ENCODE results near the gene CPLANE2. TPM values are rescaled to one million over a fixed set of nuclear protein-coding genes. Genes with fewer than 3 reads are reported as not detected.

The CPLANE2 gene
- total RNA-seq, 5 donors from 2014 or later (not counting 1 experiment from before 2014, with no cell fraction given) = 6.6 to 13.2 (median 11.3) TPM

GRCh38 chr1:16267690-16268180 lies 30.8 kb upstream of the CPLANE2 start:
- Mint-ChIP-seq H3K4me1 (peaks cover 29 to 37% (median 33%) of the 10 kb centered on the region in 3 donors), H3K27me3 (no peaks in the 10 kb centered on the region), H3K9me3 (no peaks in the 10 kb centered on the region), H3K4me3 (no peak overlapping the region), H3K36me3 (peaks cover 5% of the 10 kb centered on the region), H3K27ac (peak overlapping the region in 1 of 2 donors; percentile 13)
- ChIA-PET CTCF (no interaction called here), POLR2A (no interaction called here)
- Histone ChIP-seq H3K4me1 (ENCODE audit: control insufficient read depth in 1 of 2, extremely low read depth in 1 of 2, insufficient read depth in 2 of 2, low read length in 2 of 2) (no peaks in the 10 kb centered on the region), H3K36me3 (ENCODE audit: control insufficient read depth in 2 of 2, extremely low read depth in 1 of 2, insufficient read depth in 1 of 2, low read length in 1 of 2) (peaks cover 0 to 1% of the 10 kb centered on the region in 2 donors), H3K4me3 (ENCODE audit: control insufficient read depth in 1 of 2, extremely low read depth in 1 of 2, low read length in 1 of 2) (no peak overlapping the region), H3K27me3 (replicated peaks in 1 of 2; ENCODE audit: control insufficient read depth in 2 of 2, extremely low read depth in 1 of 2, insufficient read depth in 2 of 2, low read length in 1 of 2) (no peaks in the 10 kb centered on the region), H3K9me3 (no peaks in the 10 kb centered on the region), H3K27ac (ENCODE audit: low read length) (no peak overlapping the region)
- ATAC-seq (replicated peaks in 1 of 4) = no peak
- no peak for DNase-seq

GRCh38 chr1:16266411-16267118 lies 29.6 kb upstream of the CPLANE2 start:
- no peaks in the 10 kb centered on the region for H3K9me3 Mint-ChIP-seq
- H3K27me3 ChIP-seq (replicated peaks in 1 of 2; ENCODE audit: control insufficient read depth in 2 of 2, extremely low read depth in 1 of 2, insufficient read depth in 2 of 2, low read length in 1 of 2) = no peaks in the 10 kb centered on the region
- H3K4me1 ChIP-seq (ENCODE audit: control insufficient read depth in 1 of 2, extremely low read depth in 1 of 2, insufficient read depth in 2 of 2, low read length in 2 of 2) = no peaks in the 10 kb centered on the region
- peaks cover 29 to 36% (median 31%) of the 10 kb centered on the region in 3 donors for H3K4me1 Mint-ChIP-seq
- no peak overlapping the region for H3K4me3 ChIP-seq (ENCODE audit: control insufficient read depth in 1 of 2, extremely low read depth in 1 of 2, low read length in 1 of 2)
- CTCF ChIA-PET = no interaction called here
- peak overlapping the region; percentile 14 to 59 for H3K27ac Mint-ChIP-seq
- no peaks in the 10 kb centered on the region for H3K27me3 Mint-ChIP-seq
- H3K36me3 ChIP-seq (ENCODE audit: control insufficient read depth in 2 of 2, extremely low read depth in 1 of 2, insufficient read depth in 1 of 2, low read length in 1 of 2) = no peaks in the 10 kb centered on the region
- no peak overlapping the region for H3K27ac ChIP-seq (ENCODE audit: low read length)
- ATAC-seq (replicated peaks in 1 of 4) = no peak
- H3K9me3 ChIP-seq = no peaks in the 10 kb centered on the region
- no peak overlapping the region for H3K4me3 Mint-ChIP-seq
- POLR2A ChIA-PET = no interaction called here
- peaks cover 5% of the 10 kb centered on the region for H3K36me3 Mint-ChIP-seq
- DNase-seq = no peak
- WGBS (ENCODE audit: insufficient coverage) = 83% methylated on average over 1 of the region's 4 CpGs

GRCh38 chr1:16262067-16262466 lies 25.1 kb upstream of the CPLANE2 start:
- Histone ChIP-seq H3K4me1 (ENCODE audit: control insufficient read depth in 1 of 2, extremely low read depth in 1 of 2, insufficient read depth in 2 of 2, low read length in 2 of 2) (no peaks in the 10 kb centered on the region), H3K4me3 (ENCODE audit: control insufficient read depth in 1 of 2, extremely low read depth in 1 of 2, low read length in 1 of 2) (no peak overlapping the region), H3K27ac (ENCODE audit: low read length) (no peak overlapping the region), H3K27me3 (replicated peaks in 1 of 2; ENCODE audit: control insufficient read depth in 2 of 2, extremely low read depth in 1 of 2, insufficient read depth in 2 of 2, low read length in 1 of 2) (no peaks in the 10 kb centered on the region), H3K9me3 (no peaks in the 10 kb centered on the region), H3K36me3 (ENCODE audit: control insufficient read depth in 2 of 2, extremely low read depth in 1 of 2, insufficient read depth in 1 of 2, low read length in 1 of 2) (peaks cover 0 to 3% of the 10 kb centered on the region in 2 donors)
- H3K9me3 Mint-ChIP-seq = no peaks in the 10 kb centered on the region
- no CpG with 5 or more reads among the region's 1 CpG for WGBS (ENCODE audit: insufficient coverage)
- no peak overlapping the region for H3K27ac Mint-ChIP-seq
- H3K4me3 Mint-ChIP-seq = no peak overlapping the region
- ATAC-seq (replicated peaks in 1 of 4) (no peak), DNase-seq (no peak)
- ChIA-PET CTCF (interaction anchor here (0.5 to 0.7 kb wide), 2 partner anchors 14 to 456 kb away, joined by 5 read pairs; no protein-coding TSS in a partner anchor), POLR2A (no interaction called here)
- H3K27me3 Mint-ChIP-seq = no peaks in the 10 kb centered on the region
- no peaks in the 10 kb centered on the region for H3K36me3 Mint-ChIP-seq
- H3K4me1 Mint-ChIP-seq = peaks cover 7 to 12% (median 11%) of the 10 kb centered on the region in 3 donors

- ChIA-PET CTCF (interaction anchor here in 1 of 2 donors (0.6 kb wide), 1 partner anchor 351 kb away, joined by 6 read pairs; no protein-coding TSS in a partner anchor), POLR2A (interaction anchor here in 1 of 2 donors (0.7 kb wide), 1 partner anchor 30 kb away, joined by 4 read pairs; no protein-coding TSS in a partner anchor)
- H3K4me3 Mint-ChIP-seq = no peak overlapping the region
- H3K4me1 Mint-ChIP-seq = peaks cover 0 to 4% (median 2%) of the 10 kb centered on the region in 3 donors
- no peaks in the 10 kb centered on the region for H3K4me1 ChIP-seq (ENCODE audit: control insufficient read depth in 1 of 2, extremely low read depth in 1 of 2, insufficient read depth in 2 of 2, low read length in 2 of 2)
- no CpG with 5 or more reads among the region's 1 CpG for WGBS (ENCODE audit: insufficient coverage)
- no peak for ATAC-seq (replicated peaks in 1 of 4)
- no peaks in the 10 kb centered on the region for H3K9me3 ChIP-seq
- no peak overlapping the region for H3K27ac ChIP-seq (ENCODE audit: low read length)
- no peaks in the 10 kb centered on the region for H3K27me3 Mint-ChIP-seq
- H3K36me3 ChIP-seq (ENCODE audit: control insufficient read depth in 2 of 2, extremely low read depth in 1 of 2, insufficient read depth in 1 of 2, low read length in 1 of 2) = peaks cover 0 to 14% of the 10 kb centered on the region in 2 donors
- no peaks in the 10 kb centered on the region for H3K27me3 ChIP-seq (replicated peaks in 1 of 2; ENCODE audit: control insufficient read depth in 2 of 2, extremely low read depth in 1 of 2, insufficient read depth in 2 of 2, low read length in 1 of 2)
- no peak for DNase-seq
- no peak overlapping the region for H3K4me3 ChIP-seq (ENCODE audit: control insufficient read depth in 1 of 2, extremely low read depth in 1 of 2, low read length in 1 of 2)
- H3K9me3 Mint-ChIP-seq = no peaks in the 10 kb centered on the region
- H3K27ac Mint-ChIP-seq = no peak overlapping the region
- peaks cover 7% of the 10 kb centered on the region for H3K36me3 Mint-ChIP-seq
Observed at GRCh38 chr1:16260814-16261213, 23.8 kb upstream of the CPLANE2 start.

GRCh38 chr1:16258591-16259135 lies 21.7 kb upstream of the CPLANE2 start:
- Histone ChIP-seq H3K27ac (ENCODE audit: low read length) (no peak overlapping the region), H3K9me3 (no peaks in the 10 kb centered on the region), H3K4me3 (ENCODE audit: control insufficient read depth in 1 of 2, extremely low read depth in 1 of 2, low read length in 1 of 2) (no peak overlapping the region), H3K27me3 (replicated peaks in 1 of 2; ENCODE audit: control insufficient read depth in 2 of 2, extremely low read depth in 1 of 2, insufficient read depth in 2 of 2, low read length in 1 of 2) (no peaks in the 10 kb centered on the region), H3K4me1 (ENCODE audit: control insufficient read depth in 1 of 2, extremely low read depth in 1 of 2, insufficient read depth in 2 of 2, low read length in 2 of 2) (no peaks in the 10 kb centered on the region), H3K36me3 (ENCODE audit: control insufficient read depth in 2 of 2, extremely low read depth in 1 of 2, insufficient read depth in 1 of 2, low read length in 1 of 2) (peaks cover 7 to 33% of the 10 kb centered on the region in 2 donors)
- DNase-seq = no peak
- H3K27me3 Mint-ChIP-seq = no peaks in the 10 kb centered on the region
- H3K4me3 Mint-ChIP-seq = no peak overlapping the region
- H3K36me3 Mint-ChIP-seq = peaks cover 22% of the 10 kb centered on the region
- peak overlapping the region in 1 of 2 donors; percentile 50 for H3K27ac Mint-ChIP-seq
- POLR2A ChIA-PET = interaction anchor here (0.6 to 0.7 kb wide), 2 partner anchors 16 to 184 kb away, joined by 3 read pairs; no protein-coding TSS in a partner anchor
- no peaks in the 10 kb centered on the region for H3K9me3 Mint-ChIP-seq
- H3K4me1 Mint-ChIP-seq = peaks cover 0 to 4% (median 0%) of the 10 kb centered on the region in 3 donors
- CTCF ChIA-PET = no interaction called here
- no peak for ATAC-seq (replicated peaks in 1 of 4)
- 100% methylated on average over 2 of the region's 9 CpGs for WGBS (ENCODE audit: insufficient coverage)

GRCh38 chr1:16257968-16258367 lies 21.0 kb upstream of the CPLANE2 start:
- Histone ChIP-seq H3K27me3 (replicated peaks in 1 of 2; ENCODE audit: control insufficient read depth in 2 of 2, extremely low read depth in 1 of 2, insufficient read depth in 2 of 2, low read length in 1 of 2) (no peaks in the 10 kb centered on the region), H3K9me3 (no peaks in the 10 kb centered on the region), H3K27ac (ENCODE audit: low read length) (no peak overlapping the region), H3K4me1 (ENCODE audit: control insufficient read depth in 1 of 2, extremely low read depth in 1 of 2, insufficient read depth in 2 of 2, low read length in 2 of 2) (no peaks in the 10 kb centered on the region), H3K4me3 (ENCODE audit: control insufficient read depth in 1 of 2, extremely low read depth in 1 of 2, low read length in 1 of 2) (no peak overlapping the region), H3K36me3 (ENCODE audit: control insufficient read depth in 2 of 2, extremely low read depth in 1 of 2, insufficient read depth in 1 of 2, low read length in 1 of 2) (peaks cover 7 to 38% of the 10 kb centered on the region in 2 donors)
- DNase-seq = no peak
- H3K27me3 Mint-ChIP-seq = no peaks in the 10 kb centered on the region
- H3K9me3 Mint-ChIP-seq = no peaks in the 10 kb centered on the region
- no peak overlapping the region for H3K4me3 Mint-ChIP-seq
- peaks cover 0 to 4% (median 0%) of the 10 kb centered on the region in 3 donors for H3K4me1 Mint-ChIP-seq
- ATAC-seq (replicated peaks in 1 of 4) = no peak
- ChIA-PET CTCF (no interaction called here), POLR2A (interaction anchor here (0.6 to 0.7 kb wide), 2 partner anchors 16 to 184 kb away, joined by 3 read pairs; no protein-coding TSS in a partner anchor)
- no peak overlapping the region for H3K27ac Mint-ChIP-seq
- peaks cover 22% of the 10 kb centered on the region for H3K36me3 Mint-ChIP-seq
- WGBS (ENCODE audit: insufficient coverage) = 100% methylated on average over 1 of the region's 3 CpGs
